Heart left ventricle (tissue), 13 donors: ENCODE data around the gene NUP62CL.

Source experiments
- CTCF ChIP-seq, 12 donors: fragments of 200-600 bp; sonication (generic) in 4 of 12; IDR thresholded peaks; one replicate each; pipeline versions ENCODE4 v1.5.0 to v1.8.0; 2018 to 2022; ENCODE audit warnings: antibody characterized with exemption in 12 of 12, mild to moderate bottlenecking in 5 of 12
- POLR2A ChIP-seq, 2 donors: fragments of 450-650 bp; IDR thresholded peaks; one replicate each; pipeline ENCODE4 v1.6.1; 2017; ENCODE audit warnings: antibody characterized with exemption in 2 of 2, mild to moderate bottlenecking in 2 of 2, moderate library complexity in 2 of 2
- donor health status: ischemic (EF 13 %, LVEDD 7.1; RV severe dilation, severe dysfunction).
- donor health status: DM: no; HTN: yes; CAD: no.
- donor health status: DM: no; HTN: no; CAD: no.
- donor health status: ischemic (EF 25% LVEDD 6.9; RV normal size, moderate dysfunction).
- donor health status: ischemic (EF 25% LVEDD 5.7; RV mildly dilated, moderate dysfunction).
- donor health status: ischemic (EF 35%, LVEDD 5.7; RV mildly dilated, moderate dysfunction).
- donor health status: nonischemic (EF 11% LVEDD 7.7; RV severe dilation, severe dysfunction).
- donor health status: DM: yes; HTN: yes; CAD: no.
- donor health status: PGD.
- donor health status: ischemic (EF 29% LVEDD 5.4; RV normal size, mild dysfunction).
- donor health status: nonischemic (EF 23%, LVEDD 6.1; RV moderate dilation, normal function).

GRCh38 chrX:107135049-107135964, 70.9 kb downstream of the NUP62CL start:
- no peak for TF ChIP-seq CTCF (IDR thresholded peaks at IDR 0.05)
- no peak for TF ChIP-seq POLR2A (IDR thresholded peaks at IDR 0.05)
